LNCaP clone FGC (cell line): Measurements from ENCODE around the gene GRIP2.
A peak's percentile ranks its signal among the peaks of the same experiment; 100 is the strongest.

Experiments used
- DNase-seq: peaks from one replicate; pipeline ENCODE4 v3.0.0-alpha.2; 2011; ENCODE audit warnings: low read depth
- H3K4me3 ChIP-seq: 2 replicates; pipeline ENCODE4 v1.5.1; 2011; ENCODE audit warnings: mild to moderate bottlenecking, low read depth, low read length, control low read depth
- TF ChIP-seq, protein P1 (sequence below): IDR thresholded peaks from 2 replicates; pipeline ENCODE4 v1.5.1; 2012; ENCODE audit warnings: mild to moderate bottlenecking; ENCODE audit not compliant: control insufficient read depth, insufficient read depth; ENCODE audit errors: extremely low read depth

Gene GRIP2

DNA sequence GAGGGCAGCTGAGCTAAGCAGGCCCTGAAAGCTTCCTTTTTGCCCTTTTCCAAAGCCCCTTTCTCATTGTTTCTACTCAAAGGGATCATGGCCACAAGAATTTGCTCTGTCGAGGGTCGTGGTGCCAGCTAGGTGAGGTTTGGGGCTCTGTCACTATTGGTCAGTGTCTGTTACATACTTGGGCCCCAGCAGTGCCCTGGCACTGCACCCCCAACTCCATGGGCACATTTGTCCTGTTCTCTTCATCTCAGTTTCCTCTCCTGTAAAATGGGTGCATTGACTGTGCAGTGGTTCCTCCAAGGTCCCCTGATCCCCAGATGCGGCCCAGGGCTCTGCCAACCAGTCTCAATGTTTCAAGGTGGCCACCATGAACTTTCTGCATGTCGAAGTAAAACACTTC lies 75.6 kb downstream of the GRIP2 start:
- no peak overlapping the region for H3K4me3 ChIP-seq
- TF ChIP-seq, protein P1, sequence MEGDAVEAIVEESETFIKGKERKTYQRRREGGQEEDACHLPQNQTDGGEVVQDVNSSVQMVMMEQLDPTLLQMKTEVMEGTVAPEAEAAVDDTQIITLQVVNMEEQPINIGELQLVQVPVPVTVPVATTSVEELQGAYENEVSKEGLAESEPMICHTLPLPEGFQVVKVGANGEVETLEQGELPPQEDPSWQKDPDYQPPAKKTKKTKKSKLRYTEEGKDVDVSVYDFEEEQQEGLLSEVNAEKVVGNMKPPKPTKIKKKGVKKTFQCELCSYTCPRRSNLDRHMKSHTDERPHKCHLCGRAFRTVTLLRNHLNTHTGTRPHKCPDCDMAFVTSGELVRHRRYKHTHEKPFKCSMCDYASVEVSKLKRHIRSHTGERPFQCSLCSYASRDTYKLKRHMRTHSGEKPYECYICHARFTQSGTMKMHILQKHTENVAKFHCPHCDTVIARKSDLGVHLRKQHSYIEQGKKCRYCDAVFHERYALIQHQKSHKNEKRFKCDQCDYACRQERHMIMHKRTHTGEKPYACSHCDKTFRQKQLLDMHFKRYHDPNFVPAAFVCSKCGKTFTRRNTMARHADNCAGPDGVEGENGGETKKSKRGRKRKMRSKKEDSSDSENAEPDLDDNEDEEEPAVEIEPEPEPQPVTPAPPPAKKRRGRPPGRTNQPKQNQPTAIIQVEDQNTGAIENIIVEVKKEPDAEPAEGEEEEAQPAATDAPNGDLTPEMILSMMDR: no peak
- DNase-seq: no peak

DNA sequence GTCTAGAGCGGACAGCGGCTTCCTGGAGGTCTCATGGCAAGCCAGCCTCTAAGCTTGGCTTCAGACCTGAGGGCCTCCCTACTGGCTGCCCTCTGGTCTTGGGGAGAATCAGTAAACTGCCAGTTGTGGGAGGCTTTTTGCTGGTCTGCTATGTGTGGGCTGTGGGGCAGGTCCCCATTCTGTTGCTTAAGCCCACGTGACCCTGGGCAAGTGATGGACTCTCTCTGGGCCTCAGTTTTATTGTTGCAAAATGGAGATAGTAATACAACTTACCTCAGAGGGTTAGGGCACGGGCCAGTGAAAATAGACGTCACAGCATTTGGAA lies 76.0 kb downstream of the GRIP2 start:
- DNase-seq: no peak
- TF ChIP-seq, protein P1: no peak

DNA sequence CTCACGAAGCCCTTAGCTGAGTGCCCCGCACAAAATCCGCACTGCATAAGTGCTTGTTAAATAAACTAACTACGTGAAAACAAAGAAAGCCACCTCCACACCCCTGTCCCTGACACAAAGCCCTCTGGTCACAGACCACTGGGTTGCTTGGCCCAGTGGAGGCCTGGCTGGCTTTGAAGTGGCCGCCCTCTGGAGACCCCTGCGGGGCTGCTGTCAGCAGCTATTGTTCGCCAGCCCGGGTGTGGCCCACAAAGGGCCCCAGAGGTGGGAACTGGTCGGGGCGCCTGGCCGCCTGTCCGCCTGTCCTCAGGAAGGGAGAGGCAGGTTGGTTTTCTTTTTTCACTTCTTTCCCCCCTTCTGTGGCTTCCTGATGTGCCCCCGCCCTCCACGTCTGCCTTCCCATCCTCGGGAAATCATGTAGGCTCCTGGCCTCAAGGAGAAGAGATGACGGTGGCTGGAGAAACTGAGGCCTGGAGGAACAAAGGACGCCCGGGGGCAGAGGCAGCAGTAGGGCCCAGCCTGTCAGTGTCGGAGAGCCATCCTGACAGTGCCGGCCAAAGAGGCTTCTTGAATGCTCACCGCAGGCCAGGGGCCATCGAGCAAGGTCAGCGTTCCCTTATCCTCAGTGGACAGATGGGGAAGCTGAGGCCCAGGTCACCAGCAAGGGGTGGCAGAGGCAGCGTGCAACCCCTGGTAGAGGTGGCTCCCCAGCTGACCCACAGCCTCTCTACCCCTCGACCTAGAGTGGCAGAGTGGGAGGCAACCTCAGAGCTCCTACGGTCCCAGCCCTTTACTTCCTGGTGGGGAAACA lies 76.6 kb downstream of the GRIP2 start:
- no peak for DNase-seq
- TF ChIP-seq, protein P1: no peak
- H3K4me3 ChIP-seq: no peak overlapping the region

More for the DNA sequence above, 76.0 kb downstream of the GRIP2 start:
- no peak overlapping the region for H3K4me3 ChIP-seq

DNA sequence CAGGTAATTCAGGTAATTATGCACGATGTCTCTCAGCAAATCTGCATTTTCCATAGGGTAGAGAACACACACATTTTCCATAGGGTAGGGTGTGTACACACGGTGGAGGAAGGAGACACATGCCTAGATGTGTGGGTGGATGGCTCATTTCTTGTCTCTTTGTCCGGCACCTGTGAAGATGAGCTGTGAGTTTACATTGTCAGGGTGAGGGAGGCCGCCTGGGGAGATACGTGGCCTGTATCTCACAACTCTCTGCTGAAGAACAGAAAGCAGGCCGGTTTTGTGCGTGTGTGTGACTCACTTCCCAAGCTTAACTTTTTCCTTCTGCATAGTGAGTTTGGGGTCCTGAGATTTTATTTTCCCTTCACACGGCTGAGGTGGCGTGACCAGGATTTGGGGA lies 77.4 kb downstream of the GRIP2 start:
- TF ChIP-seq, protein P1: no peak
- no peak for DNase-seq
- H3K4me3 ChIP-seq: no peak overlapping the region

DNA sequence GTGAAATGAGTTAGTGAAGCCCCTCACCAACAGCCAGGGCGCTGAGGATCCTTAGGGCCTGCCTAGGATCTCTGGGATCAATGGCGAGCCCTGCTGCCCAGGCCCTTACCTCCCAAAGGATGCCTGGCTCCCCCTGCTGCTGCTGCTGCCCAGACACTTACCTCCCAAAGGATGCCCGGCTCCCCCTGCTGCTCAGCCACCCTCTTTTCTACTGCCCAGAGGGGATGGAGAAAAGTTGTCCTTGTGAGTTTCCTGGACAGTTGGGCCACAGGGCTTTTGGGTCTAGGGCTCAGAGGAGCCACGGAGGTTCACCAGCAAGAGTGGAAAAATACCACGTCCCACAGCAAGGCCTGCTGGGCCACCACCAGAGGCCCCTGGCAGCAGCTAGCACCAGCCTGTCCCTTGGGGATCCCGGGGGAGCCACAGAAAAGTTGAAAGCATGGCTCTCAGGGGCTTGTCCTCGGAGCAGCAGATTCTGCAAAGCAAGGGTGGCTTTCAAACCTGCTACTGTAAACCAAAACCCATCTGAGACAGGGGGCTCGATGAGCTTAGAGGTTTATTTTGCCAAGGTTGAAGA lies 78.3 kb downstream of the GRIP2 start:
- H3K4me3 ChIP-seq: no peak overlapping the region
- TF ChIP-seq, protein P1: peak; percentile 90
- DNase-seq: peak; percentile 23

DNA sequence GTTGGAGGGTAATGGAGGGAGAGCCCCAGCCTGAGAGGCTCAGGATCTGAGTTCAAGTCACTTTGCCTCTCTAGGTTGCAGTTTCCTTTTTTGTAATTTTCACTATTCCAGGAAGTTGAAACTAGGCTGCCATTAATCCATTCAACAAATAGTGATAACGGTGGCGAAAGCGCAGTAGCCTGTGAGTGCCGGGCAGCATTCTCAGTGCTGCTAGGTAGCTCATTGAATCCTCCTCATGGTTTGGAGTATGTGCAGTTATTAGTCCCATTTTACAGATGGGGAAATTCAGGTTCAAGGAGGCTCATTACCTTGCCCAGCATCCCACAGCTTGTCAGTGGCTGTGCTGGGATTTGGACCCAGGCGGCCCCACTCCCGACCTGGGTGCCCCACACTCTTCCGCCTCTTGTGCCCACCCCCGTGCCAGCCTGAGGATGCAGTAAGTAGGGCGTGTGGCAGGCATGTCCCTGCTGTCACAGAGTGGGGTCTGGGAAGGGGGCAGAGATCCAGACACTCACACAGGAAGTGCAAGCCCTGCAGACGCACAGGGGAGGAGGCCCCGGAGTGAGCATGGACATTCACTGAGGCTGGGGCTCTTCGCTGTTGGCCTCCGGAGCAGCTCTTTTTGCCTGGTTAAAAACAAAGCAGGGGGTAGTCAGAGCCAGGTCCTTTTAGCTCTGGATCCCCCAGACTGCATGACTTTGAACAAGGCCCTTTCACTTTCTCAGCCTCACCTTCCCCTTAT lies 79.0 kb downstream of the GRIP2 start:
- TF ChIP-seq, protein P1: no peak
- no peak overlapping the region for H3K4me3 ChIP-seq
- no peak for DNase-seq
